ENCODE results near the gene CHTF8.

The CHTF8 gene

DNA sequence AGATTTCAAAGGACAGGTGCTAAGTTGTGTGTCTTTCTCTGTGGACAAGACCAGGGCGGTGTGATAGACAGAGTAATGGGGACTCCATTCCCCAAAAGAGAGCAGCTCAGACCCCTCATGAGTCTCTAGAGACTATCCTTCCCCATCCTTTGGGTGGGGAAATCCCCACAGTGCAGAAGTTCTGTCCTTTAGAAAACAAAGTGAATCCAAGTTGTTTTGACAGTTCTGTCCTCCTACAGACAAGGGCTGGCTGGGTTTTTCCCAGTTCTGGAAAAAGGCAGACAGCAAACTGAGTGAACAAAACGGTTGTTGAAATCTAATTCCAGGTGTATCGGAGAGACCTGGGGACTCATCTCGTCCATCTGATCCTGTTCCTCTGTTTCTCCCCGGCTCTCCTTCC, 37.9 kb downstream of the CHTF8 start:
- no peaks in the 10 kb centered on the region for H3K79me2 ChIP-seq (ENCODE audit: insufficient read depth, low read length)
- H4K20me1 ChIP-seq (ENCODE audit: insufficient read depth, low read length, poor library complexity, severe bottlenecking) = no peaks in the 10 kb centered on the region
- no peaks in the 10 kb centered on the region for H3F3A ChIP-seq (ENCODE audit: low read depth)
- H3K9me2 ChIP-seq (replicated peaks; ENCODE audit: low read depth, low read length) = no peaks in the 10 kb centered on the region
- no peak overlapping the region for H2AFZ ChIP-seq (ENCODE audit: low read length)
- no peaks in the 10 kb centered on the region for H3K4me1 ChIP-seq (ENCODE audit: insufficient read depth, low read length, poor library complexity, severe bottlenecking)
- H3K9ac ChIP-seq (ENCODE audit: low read depth, low read length, poor library complexity, severe bottlenecking) = no peak overlapping the region
- no peak overlapping the region for H3K4me3 ChIP-seq (ENCODE audit: low read length, poor library complexity, severe bottlenecking)
- H3K9me3 ChIP-seq (ENCODE audit: insufficient read depth, low read depth, low read length) = no peaks in the 10 kb centered on the region
- TF ChIP-seq, protein P1, sequence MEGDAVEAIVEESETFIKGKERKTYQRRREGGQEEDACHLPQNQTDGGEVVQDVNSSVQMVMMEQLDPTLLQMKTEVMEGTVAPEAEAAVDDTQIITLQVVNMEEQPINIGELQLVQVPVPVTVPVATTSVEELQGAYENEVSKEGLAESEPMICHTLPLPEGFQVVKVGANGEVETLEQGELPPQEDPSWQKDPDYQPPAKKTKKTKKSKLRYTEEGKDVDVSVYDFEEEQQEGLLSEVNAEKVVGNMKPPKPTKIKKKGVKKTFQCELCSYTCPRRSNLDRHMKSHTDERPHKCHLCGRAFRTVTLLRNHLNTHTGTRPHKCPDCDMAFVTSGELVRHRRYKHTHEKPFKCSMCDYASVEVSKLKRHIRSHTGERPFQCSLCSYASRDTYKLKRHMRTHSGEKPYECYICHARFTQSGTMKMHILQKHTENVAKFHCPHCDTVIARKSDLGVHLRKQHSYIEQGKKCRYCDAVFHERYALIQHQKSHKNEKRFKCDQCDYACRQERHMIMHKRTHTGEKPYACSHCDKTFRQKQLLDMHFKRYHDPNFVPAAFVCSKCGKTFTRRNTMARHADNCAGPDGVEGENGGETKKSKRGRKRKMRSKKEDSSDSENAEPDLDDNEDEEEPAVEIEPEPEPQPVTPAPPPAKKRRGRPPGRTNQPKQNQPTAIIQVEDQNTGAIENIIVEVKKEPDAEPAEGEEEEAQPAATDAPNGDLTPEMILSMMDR (conservative IDR thresholded peaks at IDR 0.05; ENCODE audit: low read length) = no peak
- TF ChIP-seq EZH2phosphoT487 (IDR thresholded peaks at IDR 0.05; ENCODE audit: borderline replicate concordance) = no peak
- H3K27me3 ChIP-seq (ENCODE audit: insufficient read depth, low read length, poor library complexity, severe bottlenecking) = no peaks in the 10 kb centered on the region
- no peaks in the 10 kb centered on the region for H3K36me3 ChIP-seq (ENCODE audit: insufficient read depth, low read length)
- H3K4me2 ChIP-seq (ENCODE audit: low read depth, low read length, poor library complexity, severe bottlenecking) = no peak overlapping the region

DNA sequence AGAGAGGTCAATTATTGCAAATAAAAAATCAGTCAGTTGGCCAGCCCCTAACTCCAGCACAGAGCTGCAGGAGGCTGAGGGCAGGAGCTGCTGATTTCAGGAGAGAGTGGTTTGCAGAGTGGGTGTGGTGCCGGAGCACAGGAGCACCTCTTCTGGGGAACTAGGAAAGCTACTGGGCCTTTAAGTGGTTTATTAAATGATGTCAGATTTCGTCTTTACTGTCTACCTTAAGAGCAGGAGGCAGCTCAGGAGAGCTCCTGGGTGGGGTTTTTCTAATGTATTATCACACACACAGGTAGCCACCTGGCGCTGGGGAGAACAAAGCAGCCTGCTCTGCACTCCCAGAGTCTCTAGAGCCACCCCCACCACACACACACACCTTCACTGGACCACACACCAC, 38.4 kb downstream of the CHTF8 start:
- no peak overlapping the region for H3K9ac ChIP-seq (ENCODE audit: low read depth, low read length, poor library complexity, severe bottlenecking)
- no peaks in the 10 kb centered on the region for H3F3A ChIP-seq (ENCODE audit: low read depth)
- H3K79me2 ChIP-seq (ENCODE audit: insufficient read depth, low read length) = no peaks in the 10 kb centered on the region

DNA sequence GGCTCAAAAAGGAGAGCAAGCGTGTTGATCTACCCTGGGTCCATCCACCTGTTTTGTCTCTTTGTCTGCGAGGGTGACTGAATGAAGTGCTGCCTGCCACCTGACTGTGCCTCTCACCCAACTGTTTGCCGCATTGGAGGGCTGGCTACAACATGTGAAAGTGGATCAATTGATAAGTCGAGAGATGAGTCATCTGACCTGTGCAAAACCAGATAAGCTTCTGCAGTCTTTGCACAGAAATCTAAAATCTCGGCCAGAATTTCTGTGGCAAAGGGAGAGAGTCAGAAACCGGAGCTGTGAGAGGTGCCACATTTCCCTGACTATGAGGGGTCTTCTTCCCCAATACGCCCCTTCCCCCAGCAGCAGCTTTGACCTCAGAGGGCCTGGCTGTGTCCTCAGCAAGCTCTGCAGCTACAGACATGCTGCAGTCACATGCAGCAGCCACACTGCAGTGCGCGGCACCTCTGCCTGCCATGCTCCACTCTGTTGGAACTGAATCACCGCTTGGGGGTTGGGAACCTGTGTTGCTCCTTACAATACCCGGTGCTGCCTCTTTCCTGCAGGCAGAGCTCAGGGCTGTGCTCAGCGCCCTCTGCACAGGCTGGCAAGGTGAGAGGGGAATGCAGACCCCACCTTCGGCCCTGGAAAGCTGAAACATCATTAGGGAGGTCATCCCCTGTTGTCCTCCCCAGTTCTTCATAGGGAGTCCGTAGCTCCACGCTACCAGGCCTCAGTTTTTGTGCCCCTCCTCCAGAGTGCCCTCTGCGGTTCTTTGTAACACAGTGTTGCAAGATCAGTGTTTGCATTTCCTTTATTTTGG, 43.1 kb downstream of the CHTF8 start:
- H3K9ac ChIP-seq (ENCODE audit: low read depth, low read length, poor library complexity, severe bottlenecking) = no peak overlapping the region
- H3K4me1 ChIP-seq (ENCODE audit: insufficient read depth, low read length, poor library complexity, severe bottlenecking) = peaks cover 8% of the 10 kb centered on the region
- no peaks in the 10 kb centered on the region for H3F3A ChIP-seq (ENCODE audit: low read depth)
- H3K4me3 ChIP-seq (ENCODE audit: low read length, poor library complexity, severe bottlenecking) = no peak overlapping the region
- H3K79me2 ChIP-seq (ENCODE audit: insufficient read depth, low read length) = no peaks in the 10 kb centered on the region
- H3K4me2 ChIP-seq (ENCODE audit: low read depth, low read length, poor library complexity, severe bottlenecking) = no peak overlapping the region
- H2AFZ ChIP-seq (ENCODE audit: low read length) = no peak overlapping the region
- no peaks in the 10 kb centered on the region for H3K9me2 ChIP-seq (replicated peaks; ENCODE audit: low read depth, low read length)
- H3K27me3 ChIP-seq (ENCODE audit: insufficient read depth, low read length, poor library complexity, severe bottlenecking) = no peaks in the 10 kb centered on the region
- H4K20me1 ChIP-seq (ENCODE audit: insufficient read depth, low read length, poor library complexity, severe bottlenecking) = no peaks in the 10 kb centered on the region
- H3K36me3 ChIP-seq (ENCODE audit: insufficient read depth, low read length) = no peaks in the 10 kb centered on the region
- TF ChIP-seq EZH2phosphoT487 (IDR thresholded peaks at IDR 0.05; ENCODE audit: borderline replicate concordance) = no peak
- TF ChIP-seq, protein P1 (conservative IDR thresholded peaks at IDR 0.05; ENCODE audit: low read length) = no peak
- H3K9me3 ChIP-seq (ENCODE audit: insufficient read depth, low read depth, low read length) = no peaks in the 10 kb centered on the region

More for the DNA sequence above, 38.4 kb downstream of the CHTF8 start:
- no peaks in the 10 kb centered on the region for H4K20me1 ChIP-seq (ENCODE audit: insufficient read depth, low read length, poor library complexity, severe bottlenecking)
- H3K4me3 ChIP-seq (ENCODE audit: low read length, poor library complexity, severe bottlenecking) = no peak overlapping the region
- no peaks in the 10 kb centered on the region for H3K9me3 ChIP-seq (ENCODE audit: insufficient read depth, low read depth, low read length)
- H3K27me3 ChIP-seq (ENCODE audit: insufficient read depth, low read length, poor library complexity, severe bottlenecking) = no peaks in the 10 kb centered on the region
- TF ChIP-seq EZH2phosphoT487 (IDR thresholded peaks at IDR 0.05; ENCODE audit: borderline replicate concordance) = no peak
- TF ChIP-seq, protein P1 (conservative IDR thresholded peaks at IDR 0.05; ENCODE audit: low read length) = no peak
- H3K9me2 ChIP-seq (replicated peaks; ENCODE audit: low read depth, low read length) = no peaks in the 10 kb centered on the region
- H3K36me3 ChIP-seq (ENCODE audit: insufficient read depth, low read length) = no peaks in the 10 kb centered on the region
- no peaks in the 10 kb centered on the region for H3K4me1 ChIP-seq (ENCODE audit: insufficient read depth, low read length, poor library complexity, severe bottlenecking)
- no peak overlapping the region for H2AFZ ChIP-seq (ENCODE audit: low read length)
- no peak overlapping the region for H3K4me2 ChIP-seq (ENCODE audit: low read depth, low read length, poor library complexity, severe bottlenecking)

Measured in Loucy (cell line).